Osteocyte (in vitro differentiated cells): Measurements from ENCODE around the gene C11orf24. TPM values are rescaled to one million over a fixed set of nuclear protein-coding genes. Genes with fewer than 3 reads are reported as not detected.

ENCODE experiments used
- DNase-seq: peaks from one replicate; pipeline ENCODE4 v3.0.0; 2021; ENCODE audit warnings: mixed read lengths; ENCODE audit not compliant: unreplicated experiment; ENCODE audit errors: extremely low spot score
- H3K27ac Mint-ChIP-seq: one replicate; pipeline ENCODE4 v1.8.0; 2021; ENCODE audit warnings: mild to moderate bottlenecking, mixed read lengths; ENCODE audit not compliant: unreplicated experiment
- H3K27me3 Mint-ChIP-seq: one replicate; pipeline ENCODE4 v1.8.0; 2021; ENCODE audit warnings: mixed read lengths; ENCODE audit not compliant: unreplicated experiment
- H3K36me3 Mint-ChIP-seq: one replicate; pipeline ENCODE4 v1.8.0; 2021; ENCODE audit warnings: mixed read lengths; ENCODE audit not compliant: unreplicated experiment
- H3K4me1 Mint-ChIP-seq: one replicate; pipeline ENCODE4 v1.8.0; 2021; ENCODE audit warnings: mixed read lengths; ENCODE audit not compliant: unreplicated experiment
- H3K4me3 Mint-ChIP-seq: one replicate; pipeline ENCODE4 v1.8.0; 2021; ENCODE audit warnings: mild to moderate bottlenecking, moderate library complexity, mixed read lengths; ENCODE audit not compliant: unreplicated experiment
- H3K9me3 Mint-ChIP-seq: one replicate; pipeline ENCODE4 v1.8.0; 2021; ENCODE audit warnings: mixed read lengths; ENCODE audit not compliant: unreplicated experiment
- total RNA-seq: library from RNA; stranded (reverse); gene quantifications from 2 replicates; pipeline ENCODE4 v1.2.1, GENCODE V29; 2021
- TF ChIP-seq, protein P1 (sequence below): fragments of 200-600 bp; sonication (generic); IDR thresholded peaks from 2 replicates; pipeline ENCODE4 v1.5.0; 2021; ENCODE audit warnings: antibody characterized with exemption, mild to moderate bottlenecking, moderate library complexity

The C11orf24 gene
- total RNA-seq, 1 donor from 2014 or later: 80.9 TPM

- peaks cover 34% of the 10 kb centered on the region for H3K36me3 Mint-ChIP-seq
- no peaks in the 10 kb centered on the region for H3K9me3 Mint-ChIP-seq
- H3K4me3 Mint-ChIP-seq: no peak overlapping the region
- TF ChIP-seq, protein P1, sequence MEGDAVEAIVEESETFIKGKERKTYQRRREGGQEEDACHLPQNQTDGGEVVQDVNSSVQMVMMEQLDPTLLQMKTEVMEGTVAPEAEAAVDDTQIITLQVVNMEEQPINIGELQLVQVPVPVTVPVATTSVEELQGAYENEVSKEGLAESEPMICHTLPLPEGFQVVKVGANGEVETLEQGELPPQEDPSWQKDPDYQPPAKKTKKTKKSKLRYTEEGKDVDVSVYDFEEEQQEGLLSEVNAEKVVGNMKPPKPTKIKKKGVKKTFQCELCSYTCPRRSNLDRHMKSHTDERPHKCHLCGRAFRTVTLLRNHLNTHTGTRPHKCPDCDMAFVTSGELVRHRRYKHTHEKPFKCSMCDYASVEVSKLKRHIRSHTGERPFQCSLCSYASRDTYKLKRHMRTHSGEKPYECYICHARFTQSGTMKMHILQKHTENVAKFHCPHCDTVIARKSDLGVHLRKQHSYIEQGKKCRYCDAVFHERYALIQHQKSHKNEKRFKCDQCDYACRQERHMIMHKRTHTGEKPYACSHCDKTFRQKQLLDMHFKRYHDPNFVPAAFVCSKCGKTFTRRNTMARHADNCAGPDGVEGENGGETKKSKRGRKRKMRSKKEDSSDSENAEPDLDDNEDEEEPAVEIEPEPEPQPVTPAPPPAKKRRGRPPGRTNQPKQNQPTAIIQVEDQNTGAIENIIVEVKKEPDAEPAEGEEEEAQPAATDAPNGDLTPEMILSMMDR: no peak
- peaks cover 32% of the 10 kb centered on the region for H3K4me1 Mint-ChIP-seq
- no peaks in the 10 kb centered on the region for H3K27me3 Mint-ChIP-seq
- H3K27ac Mint-ChIP-seq: no peak overlapping the region
- DNase-seq: no peak
These were observed 3.9 kb downstream of the C11orf24 start for GRCh38 chr11:68267881-68268240.

DNA sequence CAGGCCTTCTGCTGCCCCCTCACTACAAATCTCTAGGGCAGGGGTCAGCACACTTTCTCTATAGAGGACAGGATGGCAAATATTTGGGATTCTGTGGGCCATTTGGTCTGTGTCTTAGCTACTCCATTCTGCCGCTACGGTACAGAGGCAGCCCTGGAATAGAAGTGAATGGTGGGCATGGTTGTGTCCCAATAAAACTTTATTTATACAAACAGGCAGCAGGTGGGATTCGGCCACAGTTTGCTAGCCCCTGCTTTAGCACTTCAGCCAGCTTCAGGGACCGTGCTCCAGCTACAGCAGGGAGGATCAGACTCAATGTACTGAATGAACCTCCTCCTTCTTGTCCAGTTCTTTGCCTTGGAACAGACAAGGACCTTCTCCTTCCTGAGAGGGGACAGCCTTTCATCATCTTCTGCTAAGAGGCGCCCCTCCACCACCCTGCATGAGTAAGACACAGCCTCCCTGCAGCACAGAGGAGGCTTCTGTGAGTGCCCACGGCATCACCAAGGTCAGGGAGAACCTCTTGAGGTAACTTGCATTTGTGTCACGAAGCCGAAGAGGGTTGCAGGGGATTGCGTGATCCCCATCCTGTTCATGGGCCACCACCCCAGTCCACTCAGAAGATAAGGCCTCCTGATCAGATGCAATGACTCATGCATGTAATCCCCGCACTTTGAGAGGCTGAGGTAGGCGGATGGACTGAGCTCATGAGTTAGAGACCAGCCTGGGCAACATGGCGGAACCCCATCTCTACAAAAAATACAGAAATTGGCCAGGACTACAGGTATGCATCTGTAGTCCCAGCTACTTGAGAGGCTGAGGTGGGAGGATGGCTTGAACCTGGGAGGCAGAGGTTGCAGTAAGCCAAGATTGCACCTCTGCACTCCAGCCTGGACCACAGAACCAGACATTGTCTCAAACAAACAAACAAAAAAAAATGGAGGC is 4.6 kb downstream of the C11orf24 start:
- no peak overlapping the region for H3K4me3 Mint-ChIP-seq
- H3K27me3 Mint-ChIP-seq: no peaks in the 10 kb centered on the region
- H3K36me3 Mint-ChIP-seq: peaks cover 40% of the 10 kb centered on the region
- no peak for DNase-seq
- TF ChIP-seq, protein P1: no peak
- H3K27ac Mint-ChIP-seq: no peak overlapping the region
- H3K4me1 Mint-ChIP-seq: peaks cover 27% of the 10 kb centered on the region
- H3K9me3 Mint-ChIP-seq: no peaks in the 10 kb centered on the region

DNA sequence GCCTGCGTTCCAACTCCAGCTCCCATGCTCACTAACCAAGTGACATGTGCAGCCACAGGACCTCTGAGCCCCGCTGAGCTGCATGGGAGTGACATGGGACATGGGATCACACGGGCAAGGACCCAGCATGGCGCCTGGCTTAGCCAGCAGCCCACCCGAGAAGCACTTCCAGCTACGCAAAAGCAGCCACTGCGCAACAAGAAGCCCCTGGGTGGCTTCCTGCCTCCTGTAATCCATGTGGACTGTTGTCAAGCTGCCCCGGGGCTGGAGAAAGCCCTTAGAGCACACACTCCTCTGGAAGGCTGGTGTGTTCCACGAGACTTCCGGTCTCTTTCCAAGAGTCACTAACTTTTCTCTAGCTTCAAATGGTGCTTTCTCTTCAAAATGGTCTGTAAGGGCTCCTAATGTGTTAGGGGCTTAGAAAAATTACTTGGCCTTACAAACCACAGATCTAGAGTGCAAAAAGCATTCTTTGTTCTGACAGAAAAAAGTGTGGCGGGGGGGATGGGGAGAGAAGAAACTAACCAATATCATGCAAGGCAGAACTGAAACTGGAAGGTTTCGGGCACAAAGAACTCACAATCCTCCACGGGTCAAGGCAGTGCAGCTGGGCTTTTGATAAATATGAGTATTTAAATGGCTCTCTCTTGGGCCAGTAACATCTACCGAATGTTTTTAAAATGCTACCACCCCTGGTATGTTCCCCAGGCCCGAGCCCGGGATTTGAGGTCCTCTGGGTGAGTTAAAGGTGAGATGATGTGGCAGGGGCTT is 5.5 kb downstream of the C11orf24 start:
- TF ChIP-seq, protein P1: no peak
- no peaks in the 10 kb centered on the region for H3K27me3 Mint-ChIP-seq
- DNase-seq: no peak
- no peak overlapping the region for H3K4me3 Mint-ChIP-seq
- no peak overlapping the region for H3K27ac Mint-ChIP-seq
- H3K36me3 Mint-ChIP-seq: peaks cover 46% of the 10 kb centered on the region
- peaks cover 27% of the 10 kb centered on the region for H3K4me1 Mint-ChIP-seq
- H3K9me3 Mint-ChIP-seq: no peaks in the 10 kb centered on the region

- H3K36me3 Mint-ChIP-seq: peaks cover 54% of the 10 kb centered on the region
- no peaks in the 10 kb centered on the region for H3K27me3 Mint-ChIP-seq
- DNase-seq: no peak
- H3K27ac Mint-ChIP-seq: no peak overlapping the region
- TF ChIP-seq, protein P1: no peak
- H3K4me1 Mint-ChIP-seq: peaks cover 15% of the 10 kb centered on the region
- no peaks in the 10 kb centered on the region for H3K9me3 Mint-ChIP-seq
- H3K4me3 Mint-ChIP-seq: no peak overlapping the region
These were observed 6.8 kb downstream of the C11orf24 start for GRCh38 chr11:68264741-68265540.
